HepG2 (cell line): ENCODE results near the gene TNK1.
A peak's percentile ranks its signal among the peaks of the same experiment; 100 is the strongest.

Experiments
- CTCF ChIP-seq: sonication (generic); formaldehyde crosslinking; IDR thresholded peaks from 2 replicates; pipeline ENCODE4 v1.5.0; 2020; ENCODE audit warnings: mild to moderate bottlenecking, missing genetic modification reagents, moderate library complexity
- ETS1 ChIP-seq: sonication (generic); formaldehyde crosslinking; IDR thresholded peaks from 2 replicates; pipeline ENCODE4 v1.4.0; 2020; ENCODE audit warnings: missing genetic modification reagents
- GPN1 ChIP-seq: sonication (generic); formaldehyde crosslinking; IDR thresholded peaks from 2 replicates; pipeline ENCODE4 v1.5.1; 2020; ENCODE audit warnings: missing genetic modification reagents, borderline replicate concordance
- POLR2AphosphoS5 ChIP-seq: IDR thresholded peaks from 2 replicates; pipeline ENCODE4 v1.6.1; 2012; ENCODE audit warnings: low read depth, low read length
- TAF1 ChIP-seq: sonication (generic); formaldehyde crosslinking; IDR thresholded peaks from 2 replicates; pipeline ENCODE4 v1.4.0; 2020; ENCODE audit warnings: missing genetic modification reagents
- TBP ChIP-seq: sonication (generic); formaldehyde crosslinking; IDR thresholded peaks from 2 replicates; pipeline ENCODE4 v1.5.0; 2020; ENCODE audit warnings: missing genetic modification reagents
- ZNF224 ChIP-seq: sonication (generic); formaldehyde crosslinking; IDR thresholded peaks from 2 replicates; pipeline ENCODE4 v1.5.0; 2020; ENCODE audit warnings: mild to moderate bottlenecking, missing genetic modification reagents
- ZNF431 ChIP-seq: sonication (generic); formaldehyde crosslinking; IDR thresholded peaks from 2 replicates; pipeline ENCODE4 v1.9.0; 2022; ENCODE audit warnings: missing genetic modification reagents, low read depth, mild to moderate bottlenecking, borderline replicate concordance

GRCh38 chr17:7356072-7356549 lies 24.8 kb upstream of the TNK1 start:
- TF ChIP-seq POLR2AphosphoS5 (no peak), GPN1 (CRISPR knock-in tag) (no peak), TBP (CRISPR knock-in tag) (no peak), CTCF (CRISPR knock-in tag) (peak; percentile 99), ZNF431 (no peak), ZNF224 (CRISPR knock-in tag) (no peak), ETS1 (CRISPR knock-in tag) (no peak), TAF1 (CRISPR knock-in tag) (no peak)
